GM04503 (cell line): ENCODE measurements around the gene CYB5D1.
A peak's percentile ranks its signal among the peaks of the same experiment; 100 is the strongest.

Source experiments
- DNase-seq: peaks from one replicate; pipeline ENCODE4 v3.0.0-alpha.2; 2012; ENCODE audit warnings: low read depth

CYB5D1 gene

GRCh38 chr17:7833795-7834541 is 23.8 kb upstream of the CYB5D1 start, which contains the start of gene KDM6B:
TSS of gene KDM6B (plus strand) at chr17:7834217. CDS start at chr17:7845555, 11,338 bp downstream.
- no peak for DNase-seq

DNA sequence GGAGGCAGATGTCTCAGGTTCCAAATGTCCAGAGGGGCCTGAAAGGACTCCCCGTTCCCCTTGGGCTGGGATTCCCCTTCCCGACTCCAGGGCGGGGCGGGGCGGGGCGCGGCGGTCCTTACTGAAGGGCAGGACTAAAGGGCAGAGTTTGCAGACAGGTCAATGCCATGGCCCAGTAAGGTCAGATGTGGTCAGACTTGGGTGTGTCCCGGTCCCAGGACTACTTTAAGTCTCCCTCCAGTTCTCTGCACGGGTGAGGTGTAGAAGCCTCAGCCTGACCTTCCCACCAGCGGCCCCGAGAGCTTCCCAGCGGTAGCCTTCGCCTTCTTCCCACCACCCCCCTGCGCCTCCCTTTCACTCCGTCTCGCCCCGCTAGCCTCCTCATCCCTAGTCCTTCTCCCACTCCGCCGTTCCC is 23.3 kb upstream of the CYB5D1 start:
- DNase-seq = no peak

- DNase-seq = peak; percentile 88
These were observed 22.6 kb upstream of the CYB5D1 start for GRCh38 chr17:7834957-7835813.

DNA sequence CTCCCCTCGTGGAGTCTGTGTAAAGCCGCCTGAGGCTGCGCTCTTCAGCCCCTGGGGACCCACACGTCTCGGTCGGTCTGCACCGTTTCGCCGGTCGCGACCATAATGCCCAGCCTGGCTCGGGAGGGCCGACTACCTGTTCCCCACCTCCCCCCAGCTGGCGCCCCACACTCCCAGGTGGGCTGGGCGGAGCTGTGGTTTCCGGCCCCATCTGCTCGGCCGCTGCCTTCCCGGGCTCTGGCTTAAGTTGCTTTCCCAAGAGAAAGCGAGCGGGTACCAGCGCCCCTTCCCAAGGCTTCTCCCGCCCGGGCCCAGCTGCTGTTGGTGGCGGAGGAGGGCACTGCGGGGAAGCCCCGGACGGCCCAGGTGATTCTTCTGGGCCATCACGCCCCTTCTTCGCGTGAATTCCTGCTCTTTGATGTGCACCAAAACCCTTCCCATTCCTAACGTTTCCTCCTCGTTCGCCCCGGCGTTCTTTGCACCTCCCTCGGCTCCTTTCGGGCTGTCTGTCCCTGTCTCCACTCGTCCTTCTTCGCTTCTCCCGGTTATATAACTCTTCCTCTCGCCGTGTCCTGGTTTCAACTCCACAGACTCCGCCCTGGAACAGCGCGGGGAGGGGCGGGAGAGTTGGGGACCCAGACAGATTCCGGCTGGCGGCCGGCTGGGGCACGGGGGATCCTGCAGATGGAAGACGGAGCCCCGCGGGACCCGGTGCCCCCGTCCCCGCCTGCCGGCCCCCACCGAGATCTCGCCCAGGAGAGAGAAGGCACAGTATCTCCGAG is 21.8 kb upstream of the CYB5D1 start:
- no peak for DNase-seq

- no peak for DNase-seq
These were observed 21.0 kb upstream of the CYB5D1 start for GRCh38 chr17:7836596-7837407.

DNA sequence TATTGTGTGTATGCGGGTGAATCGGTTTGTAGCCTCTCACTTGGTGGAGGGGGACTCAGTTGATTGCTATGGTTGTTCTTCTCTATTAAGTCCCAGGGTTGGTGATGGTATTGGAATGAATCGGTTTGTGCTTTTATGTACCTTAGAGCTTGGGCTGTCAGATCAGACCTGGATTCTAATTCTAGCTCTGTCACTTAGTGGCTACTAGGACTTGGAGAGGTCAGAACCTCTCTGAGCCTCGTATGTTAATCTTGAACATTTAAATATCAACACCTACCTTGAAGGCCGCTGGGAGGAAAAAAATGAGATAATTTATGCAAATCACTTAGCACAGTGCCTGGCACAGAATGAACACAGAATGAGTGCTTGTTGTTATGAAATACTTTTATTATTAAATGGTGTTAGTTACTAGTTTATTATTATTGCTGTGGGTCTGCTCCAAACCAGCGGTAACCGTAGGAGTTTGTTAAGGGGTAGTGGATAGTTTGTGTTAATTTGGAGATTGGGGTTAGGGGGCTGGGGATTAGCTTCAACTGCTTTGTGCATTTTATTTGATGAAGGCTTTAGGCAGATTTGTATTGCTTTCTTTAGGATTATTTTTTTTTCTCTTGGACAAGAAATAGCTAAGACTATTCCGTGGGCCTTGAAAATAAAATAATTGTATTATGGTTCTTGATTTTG is 20.3 kb upstream of the CYB5D1 start:
- DNase-seq = no peak

GRCh38 chr17:7838090-7839075 is 19.4 kb upstream of the CYB5D1 start:
- no peak for DNase-seq

- no peak for DNase-seq
These were observed 18.5 kb upstream of the CYB5D1 start for GRCh38 chr17:7839190-7839875.

DNA sequence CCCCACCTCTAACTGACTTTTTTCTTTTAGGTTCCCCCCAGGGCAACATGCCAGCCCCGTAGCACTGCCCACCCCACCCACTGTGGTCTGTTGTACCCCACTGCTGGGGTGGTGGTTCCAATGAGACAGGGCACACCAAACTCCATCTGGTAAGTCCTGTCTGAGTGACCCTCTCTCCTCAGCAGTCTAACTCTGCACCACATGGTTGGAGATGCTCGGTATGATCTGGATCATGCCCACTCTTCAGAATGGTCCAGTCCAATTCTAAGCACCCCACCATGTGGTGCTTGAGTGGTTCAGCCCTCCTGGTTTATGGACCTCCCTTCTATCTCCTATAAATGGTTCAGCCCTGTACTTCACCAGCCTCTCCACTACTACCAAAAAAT is 17.9 kb upstream of the CYB5D1 start:
- DNase-seq = no peak

GRCh38 chr17:7840441-7840840 is 17.4 kb upstream of the CYB5D1 start:
- no peak for DNase-seq

DNA sequence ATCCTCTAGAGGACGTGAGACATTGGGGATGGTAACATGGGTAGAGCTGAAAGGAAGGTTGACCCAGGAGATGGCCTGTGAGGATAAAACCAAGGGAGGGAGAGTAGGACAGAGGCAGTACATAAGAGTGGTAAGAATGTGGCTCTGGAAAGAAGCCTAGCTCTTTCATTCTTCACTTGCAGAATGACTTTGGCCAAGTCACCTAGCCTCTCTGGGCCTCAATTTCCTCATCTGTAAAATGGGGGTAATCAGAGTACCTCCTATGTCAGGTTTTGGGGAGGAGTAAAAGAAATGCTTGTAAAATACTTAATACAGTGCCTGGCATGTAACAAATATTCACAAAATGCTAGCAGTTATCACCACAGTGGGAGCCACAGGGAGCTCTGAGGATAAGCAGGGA is 16.9 kb upstream of the CYB5D1 start:
- DNase-seq = no peak

GRCh38 chr17:7841396-7841914 is 16.3 kb upstream of the CYB5D1 start:
- no peak for DNase-seq

- no peak for DNase-seq
These were observed 15.9 kb upstream of the CYB5D1 start for GRCh38 chr17:7841915-7842379.

GRCh38 chr17:7842380-7843256 is 15.2 kb upstream of the CYB5D1 start:
- DNase-seq = no peak

- no peak for DNase-seq
These were observed 14.6 kb upstream of the CYB5D1 start for GRCh38 chr17:7843257-7843535.

DNA sequence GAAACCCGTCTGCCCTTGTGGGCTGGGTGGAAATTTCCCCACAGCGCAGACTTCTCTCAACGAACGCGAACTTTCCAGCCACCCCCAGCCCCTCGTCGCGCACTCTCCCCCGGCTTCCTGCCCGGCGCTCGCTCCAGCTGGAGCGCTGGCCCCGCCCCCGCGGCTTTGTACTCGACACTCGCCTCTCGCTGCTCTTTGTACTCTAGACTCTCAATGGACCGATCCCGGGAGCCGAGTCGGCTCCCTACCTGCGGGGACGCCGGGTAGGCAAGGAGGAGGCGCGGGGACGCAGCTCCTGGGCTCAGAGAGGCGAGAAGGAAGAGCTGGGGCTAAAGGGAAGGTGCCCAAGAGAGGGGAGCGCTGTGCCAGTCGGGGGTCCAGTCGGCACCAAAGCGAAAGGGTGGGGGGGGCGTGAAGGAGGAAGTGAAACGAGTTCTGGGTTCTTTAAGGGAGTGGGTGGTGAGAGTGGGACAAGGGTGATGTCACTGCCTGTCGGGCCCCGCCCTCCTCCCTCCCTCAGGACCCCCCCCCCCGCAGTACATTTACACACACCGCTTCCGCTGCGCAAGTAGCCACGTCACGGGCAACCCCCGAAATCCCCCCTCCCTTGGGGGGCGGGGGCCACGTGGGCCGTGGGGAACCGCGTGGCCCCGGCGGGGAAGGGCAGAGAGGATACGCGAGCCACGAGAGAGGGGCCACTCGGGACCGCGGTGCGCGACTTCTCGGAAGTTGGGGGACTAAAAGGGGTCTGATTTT is 14.1 kb upstream of the CYB5D1 start:
- DNase-seq = no peak
